ENCODE measurements around the gene ALOXE3. TPM values are rescaled to one million over a fixed set of nuclear protein-coding genes. Genes with fewer than 3 reads are reported as not detected.

The ALOXE3 gene
- total and polyA plus RNA-seq, 4 donors: 0.12 to 0.68 (median 0.28) TPM; not detected in 1

GRCh38 chr17:8121681-8122421 lies 3.5 kb upstream of the ALOXE3 start:
- peak; percentile 19 for TF ChIP-seq CTCF (IDR thresholded peaks at IDR 0.05; ENCODE audit: control extremely low read depth, extremely low read depth)
- DNase-seq: peak; percentile 62 to 65 (median 64)
- WGBS, 2 donors: 0 to 1% methylated on average over 65 to 76 of the region's 76 CpGs
- Histone ChIP-seq H3K27me3 (ENCODE audit: control insufficient read depth in 3 of 3, insufficient read depth in 3 of 3, low read length in 2 of 3) (peaks cover 0 to 49% (median 32%) of the 10 kb centered on the region in 3 donors), H3K4me3 (peak overlapping the region; percentile 26), H3K4me1 (ENCODE audit: control insufficient read depth in 5 of 5, insufficient read depth in 5 of 5, low read length in 5 of 5) (peaks cover 0 to 66% (median 33%) of the 10 kb centered on the region in 5 donors), H3K9ac (ENCODE audit: insufficient read depth in 1 of 2, low read length in 2 of 2) (no peak overlapping the region), H3K9me3 (ENCODE audit: control insufficient read depth in 4 of 4, insufficient read depth in 3 of 4, low read length in 3 of 4) (no peaks in the 10 kb centered on the region), H3K27ac (ENCODE audit: low read depth in 1 of 2, low read length in 1 of 2) (no peak overlapping the region), H3K36me3 (ENCODE audit: control insufficient read depth in 4 of 4, insufficient read depth in 4 of 4, low read length in 4 of 4) (no peaks in the 10 kb centered on the region)
- no peak for ATAC-seq (ENCODE audit: insufficient read depth, low FRiP score)

- WGBS, 2 donors: 0 to 1% methylated on average over 16 to 25 of the region's 25 CpGs
- no peaks in the 10 kb centered on the region for H3K36me3 ChIP-seq (ENCODE audit: control insufficient read depth in 4 of 4, insufficient read depth in 4 of 4, low read length in 4 of 4)
- H3K4me3 ChIP-seq: peak overlapping the region; percentile 26
- H3K9me3 ChIP-seq (ENCODE audit: control insufficient read depth in 4 of 4, insufficient read depth in 3 of 4, low read length in 3 of 4): no peaks in the 10 kb centered on the region
- H3K9ac ChIP-seq (ENCODE audit: insufficient read depth in 1 of 2, low read length in 2 of 2): no peak overlapping the region
- peaks cover 0 to 55% (median 37%) of the 10 kb centered on the region in 3 donors for H3K27me3 ChIP-seq (ENCODE audit: control insufficient read depth in 3 of 3, insufficient read depth in 3 of 3, low read length in 2 of 3)
- H3K27ac ChIP-seq (ENCODE audit: low read depth in 1 of 2, low read length in 1 of 2): no peak overlapping the region
- DNase-seq (no peak), ATAC-seq (ENCODE audit: insufficient read depth, low FRiP score) (no peak)
- TF ChIP-seq CTCF (IDR thresholded peaks at IDR 0.05; ENCODE audit: control extremely low read depth, extremely low read depth): no peak
- H3K4me1 ChIP-seq (ENCODE audit: control insufficient read depth in 5 of 5, insufficient read depth in 5 of 5, low read length in 5 of 5): peaks cover 0 to 65% (median 29%) of the 10 kb centered on the region in 5 donors
These were observed 3.0 kb upstream of the ALOXE3 start for GRCh38 chr17:8121407-8121680.

- Histone ChIP-seq H3K27ac (ENCODE audit: low read depth in 1 of 2, low read length in 1 of 2) (peak overlapping the region in 1 of 2 donors; percentile 38), H3K27me3 (ENCODE audit: control insufficient read depth in 3 of 3, insufficient read depth in 3 of 3, low read length in 2 of 3) (peaks cover 0 to 60% (median 42%) of the 10 kb centered on the region in 3 donors), H3K4me1 (ENCODE audit: control insufficient read depth in 5 of 5, insufficient read depth in 5 of 5, low read length in 5 of 5) (peaks cover 0 to 60% (median 29%) of the 10 kb centered on the region in 5 donors), H3K9ac (ENCODE audit: insufficient read depth in 1 of 2, low read length in 2 of 2) (no peak overlapping the region), H3K9me3 (ENCODE audit: control insufficient read depth in 4 of 4, insufficient read depth in 3 of 4, low read length in 3 of 4) (no peaks in the 10 kb centered on the region), H3K36me3 (ENCODE audit: control insufficient read depth in 4 of 4, insufficient read depth in 4 of 4, low read length in 4 of 4) (no peaks in the 10 kb centered on the region), H3K4me3 (no peak overlapping the region)
- WGBS, 2 donors: 1% methylated on average over 40 of the region's 40 CpGs
- peak; percentile 47 to 54 (median 49) for DNase-seq
- TF ChIP-seq CTCF (IDR thresholded peaks at IDR 0.05; ENCODE audit: control extremely low read depth, extremely low read depth): no peak
- ATAC-seq (ENCODE audit: insufficient read depth, low FRiP score): no peak
These were observed 2.4 kb upstream of the ALOXE3 start for GRCh38 chr17:8120520-8121406.

Measured in lung (tissue), 12 donors.